Measurements from ENCODE around the gene CCDC187.

DNA sequence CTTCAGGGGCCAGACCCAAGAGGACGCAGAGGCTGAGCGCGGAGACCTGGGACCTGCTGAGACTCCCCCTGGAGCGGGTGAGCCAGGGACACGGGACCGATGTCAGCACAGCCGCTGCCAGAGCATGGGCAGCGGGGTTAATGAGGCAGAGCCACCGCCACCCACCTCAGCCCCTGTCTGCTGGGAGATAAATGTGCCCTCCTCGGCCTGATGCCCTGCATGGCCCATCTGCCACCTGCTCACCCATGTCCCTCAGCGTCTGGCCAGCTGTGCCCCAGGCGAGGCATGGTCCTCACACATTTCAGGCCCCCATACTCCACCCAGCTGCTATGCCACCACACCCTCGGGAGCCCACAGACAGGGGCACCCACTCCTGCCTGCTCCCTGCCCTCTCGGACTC lies 44.8 kb upstream of the CCDC187 start:
- TF ChIP-seq, protein P1, sequence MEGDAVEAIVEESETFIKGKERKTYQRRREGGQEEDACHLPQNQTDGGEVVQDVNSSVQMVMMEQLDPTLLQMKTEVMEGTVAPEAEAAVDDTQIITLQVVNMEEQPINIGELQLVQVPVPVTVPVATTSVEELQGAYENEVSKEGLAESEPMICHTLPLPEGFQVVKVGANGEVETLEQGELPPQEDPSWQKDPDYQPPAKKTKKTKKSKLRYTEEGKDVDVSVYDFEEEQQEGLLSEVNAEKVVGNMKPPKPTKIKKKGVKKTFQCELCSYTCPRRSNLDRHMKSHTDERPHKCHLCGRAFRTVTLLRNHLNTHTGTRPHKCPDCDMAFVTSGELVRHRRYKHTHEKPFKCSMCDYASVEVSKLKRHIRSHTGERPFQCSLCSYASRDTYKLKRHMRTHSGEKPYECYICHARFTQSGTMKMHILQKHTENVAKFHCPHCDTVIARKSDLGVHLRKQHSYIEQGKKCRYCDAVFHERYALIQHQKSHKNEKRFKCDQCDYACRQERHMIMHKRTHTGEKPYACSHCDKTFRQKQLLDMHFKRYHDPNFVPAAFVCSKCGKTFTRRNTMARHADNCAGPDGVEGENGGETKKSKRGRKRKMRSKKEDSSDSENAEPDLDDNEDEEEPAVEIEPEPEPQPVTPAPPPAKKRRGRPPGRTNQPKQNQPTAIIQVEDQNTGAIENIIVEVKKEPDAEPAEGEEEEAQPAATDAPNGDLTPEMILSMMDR (IDR thresholded peaks at IDR 0.05), result no peak
- TF ChIP-seq EZH2 (IDR thresholded peaks at IDR 0.05), result no peak
- no peak for TF ChIP-seq EZH2phosphoT487 (IDR thresholded peaks at IDR 0.05)
